NCI-H2081 treated with DMSO at 0.1 percent for 48 hours (cell line): ENCODE data around the gene COX10.
"Not testable (repeated sequence)": the region's sequence is repeated elsewhere in the genome, so short reads cannot be mapped to it uniquely, and the experiment has no call there.

Experiments used
- DNase-seq: peaks from one replicate; lab custom pipeline; 2025; lab: John Stamatoyannopoulos, UW

The COX10 gene

GRCh38 chr17:14205992-14206461 lies 136.7 kb downstream of the COX10 start:
- no peak for DNase-seq

- no peak for DNase-seq
Measured at GRCh38 chr17:14206891-14207290, 137.6 kb downstream of the COX10 start.

GRCh38 chr17:14207791-14208190 lies 138.5 kb downstream of the COX10 start:
- DNase-seq, result no peak

GRCh38 chr17:14209215-14209614 lies 139.9 kb downstream of the COX10 start:
- no peak for DNase-seq

DNA sequence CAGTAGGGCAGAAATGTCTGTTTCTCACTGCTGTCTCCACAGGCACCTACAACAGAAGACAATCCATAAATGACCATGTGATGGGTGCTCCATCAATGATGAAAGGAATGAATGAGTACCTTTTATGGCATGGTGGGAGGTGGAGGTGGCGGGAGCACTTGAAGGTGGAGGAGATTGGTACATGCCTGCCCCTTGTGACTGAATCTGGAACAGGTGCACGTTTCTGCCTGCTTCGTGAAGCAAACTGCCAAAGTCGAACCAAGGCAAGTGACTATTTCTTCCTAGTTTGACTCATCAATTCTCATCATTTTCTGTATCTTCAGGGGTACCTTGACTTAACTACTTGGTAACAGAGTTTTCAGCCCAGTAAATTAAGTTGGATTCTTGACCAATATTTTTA lies 141.9 kb downstream of the COX10 start:
- DNase-seq, result no peak

- DNase-seq, result no peak
Measured at GRCh38 chr17:14211801-14212200, 142.5 kb downstream of the COX10 start.

DNA sequence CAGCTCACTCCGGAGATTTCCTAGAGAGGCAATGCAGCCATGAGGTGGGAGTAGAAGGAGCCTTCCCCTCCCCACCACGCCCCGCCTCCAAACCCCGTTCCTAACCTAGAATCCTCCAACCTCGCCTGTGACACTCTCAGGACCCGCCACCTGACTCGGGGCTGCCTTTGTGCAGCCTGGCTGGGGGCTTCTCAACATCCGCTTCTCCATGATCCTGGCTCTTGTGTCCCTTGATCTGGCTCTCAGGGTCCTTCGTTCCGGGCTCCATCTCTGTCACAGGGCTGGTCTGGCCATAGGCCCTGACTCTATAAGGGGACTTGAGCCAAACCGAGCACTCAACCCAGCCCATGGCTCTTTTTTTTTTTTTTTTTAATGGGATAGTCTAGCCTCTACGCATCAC lies 143.1 kb downstream of the COX10 start:
- DNase-seq, result no peak

GRCh38 chr17:14214271-14214670 lies 145.0 kb downstream of the COX10 start:
- no peak for DNase-seq

GRCh38 chr17:14222611-14223010 lies 153.3 kb downstream of the COX10 start:
- no peak for DNase-seq

GRCh38 chr17:14225254-14225980 lies 156.1 kb downstream of the COX10 start:
- DNase-seq, result no peak

DNA sequence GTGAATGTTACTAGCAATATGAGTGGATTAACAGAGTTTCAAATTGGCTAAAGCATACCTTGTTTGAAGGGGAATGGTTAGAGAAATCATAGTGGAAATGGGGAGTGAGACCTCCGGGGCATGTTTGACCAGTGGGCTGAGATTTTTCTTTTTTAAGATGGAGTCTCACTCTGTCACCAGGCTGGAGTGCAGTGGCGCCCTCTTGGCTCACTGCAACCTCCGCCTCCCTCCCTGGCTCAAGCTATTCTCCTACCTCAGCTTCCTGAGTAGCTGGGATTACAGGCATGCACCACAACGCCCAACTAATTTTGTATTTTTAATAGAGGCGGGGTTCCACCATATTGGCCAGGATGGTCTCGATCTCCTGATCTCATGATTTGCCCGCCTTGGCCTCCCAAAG lies 157.7 kb downstream of the COX10 start:
- no peak for DNase-seq

DNA sequence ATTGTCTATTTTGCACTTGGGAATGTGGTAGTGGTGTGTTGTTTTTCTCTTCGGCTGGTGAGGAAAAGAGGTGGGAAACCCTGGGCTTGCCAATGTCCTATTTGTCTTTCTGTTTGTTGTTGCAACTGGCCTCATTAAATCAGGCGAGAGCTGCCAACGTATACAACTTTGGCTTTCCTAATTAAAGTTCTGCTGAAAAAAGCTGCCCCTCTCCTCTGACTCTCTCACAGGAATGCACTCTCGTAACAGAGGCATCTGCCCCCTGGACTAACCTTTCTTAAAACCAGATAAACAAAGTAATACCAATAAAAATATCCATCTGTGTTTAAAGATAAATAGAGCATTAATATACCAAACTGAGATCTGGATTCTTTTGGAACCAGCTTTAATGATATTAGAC lies 159.6 kb downstream of the COX10 start:
- DNase-seq, result no peak

GRCh38 chr17:14231187-14231586 lies 161.9 kb downstream of the COX10 start:
- DNase-seq, result not testable (repeated sequence)

DNA sequence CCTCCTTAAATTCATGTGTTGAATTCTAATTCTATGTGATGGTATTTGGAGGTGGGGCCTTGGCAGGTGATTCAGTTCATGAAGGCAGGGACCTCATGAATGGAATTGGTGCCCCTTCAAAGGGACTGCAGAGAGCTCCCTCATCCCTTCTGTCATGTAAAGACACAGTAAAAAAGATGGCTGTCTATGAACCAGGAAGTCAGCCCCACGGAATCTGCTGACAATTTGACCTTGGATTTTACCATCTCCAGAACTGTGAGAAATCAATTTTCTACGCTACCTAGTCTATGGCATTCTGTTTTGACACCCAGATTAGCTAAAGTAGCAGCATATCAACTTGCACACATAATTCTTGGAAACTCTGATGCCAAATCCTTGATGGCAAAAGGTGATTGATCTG lies 165.7 kb downstream of the COX10 start:
- not testable (repeated sequence) for DNase-seq

DNA sequence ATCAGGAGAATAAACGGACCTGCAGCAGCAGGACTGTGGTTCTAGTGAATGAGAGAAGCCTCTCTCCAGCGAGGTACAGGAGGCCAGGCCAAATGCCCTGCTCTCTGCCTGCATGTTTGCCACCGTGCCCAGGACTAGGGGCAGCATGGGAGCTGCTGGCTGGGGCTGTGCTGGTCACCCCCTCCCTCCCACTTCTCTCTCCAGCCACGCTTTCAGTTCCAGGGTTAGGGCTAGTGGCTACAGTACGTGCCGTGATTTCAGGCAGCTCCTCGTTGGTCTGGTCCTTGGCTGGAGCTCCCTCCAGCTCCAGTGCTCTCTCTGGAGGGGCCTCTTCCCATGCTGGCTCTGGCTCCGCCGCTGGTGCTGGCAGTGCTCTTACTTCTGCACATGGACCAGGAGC lies 166.7 kb downstream of the COX10 start:
- not testable (repeated sequence) for DNase-seq

GRCh38 chr17:14236762-14237161 lies 167.5 kb downstream of the COX10 start, which contains the start of gene CDRT15:
Gene CDRT15 (minus strand): TSS chr17:14236862. CDS start chr17:14236833, 29 bp downstream.
- DNase-seq, result not testable (repeated sequence)

DNA sequence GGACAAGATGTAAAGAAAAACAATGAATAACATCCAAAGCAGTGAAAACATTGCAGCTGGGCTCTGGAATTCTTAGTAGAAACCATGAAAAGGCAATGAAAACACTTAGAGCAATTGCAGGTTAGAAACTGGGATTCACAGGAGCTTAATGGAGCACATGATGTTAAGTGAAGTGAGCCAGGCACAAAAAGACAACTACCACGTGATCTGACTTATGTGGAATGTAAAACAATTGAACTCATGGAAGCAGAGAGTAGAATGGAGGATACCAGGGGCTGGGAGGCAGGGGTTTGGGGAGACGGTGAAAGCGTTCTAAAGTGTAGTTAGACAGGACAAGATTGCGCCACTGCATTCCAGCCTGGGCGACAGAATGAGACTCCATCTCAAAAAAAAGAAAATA lies 170.0 kb downstream of the COX10 start:
- DNase-seq, result not testable (repeated sequence)

- DNase-seq, result no peak
Measured at GRCh38 chr17:14245002-14245401, 175.7 kb downstream of the COX10 start.

GRCh38 chr17:14245629-14246028 lies 176.3 kb downstream of the COX10 start:
- DNase-seq, result no peak
